Measurements from ENCODE around the gene KIF26B. TPM values are rescaled to one million over a fixed set of nuclear protein-coding genes. Genes with fewer than 3 reads are reported as not detected.

KIF26B gene
- polyA plus RNA-seq, 1 of the 3 experiments (the other 2 are of a cell fraction): 2.6 TPM

DNA sequence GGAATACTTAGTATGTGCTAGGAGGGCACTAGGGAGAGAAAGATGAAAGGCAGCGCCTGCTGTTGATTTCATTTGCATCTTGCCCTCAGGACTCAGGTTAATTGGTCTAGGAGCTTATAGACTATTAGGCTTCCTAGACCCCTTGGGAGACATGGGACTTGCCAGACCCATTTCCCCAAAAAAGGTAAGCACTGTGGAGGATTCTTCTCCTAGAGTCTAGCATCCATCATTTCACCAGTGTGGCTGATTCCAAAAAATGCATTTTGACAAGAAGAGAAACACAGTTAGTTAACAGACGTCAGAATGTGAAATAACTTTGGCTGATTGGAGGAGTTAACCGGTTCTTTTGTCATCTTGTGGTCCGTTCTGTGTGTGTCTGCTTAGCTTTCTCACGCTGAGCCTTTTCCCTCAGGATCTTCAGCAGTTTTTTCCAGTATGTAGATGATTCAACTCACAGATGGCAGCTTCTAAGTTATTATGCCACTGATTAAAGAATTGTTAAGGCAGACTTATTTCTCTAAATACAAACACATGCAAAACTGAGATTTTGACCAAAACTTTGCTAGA, 108.8 kb downstream of the KIF26B start:
- POLR2A ChIA-PET: no interaction called here
- DNase-seq: no peak

DNA sequence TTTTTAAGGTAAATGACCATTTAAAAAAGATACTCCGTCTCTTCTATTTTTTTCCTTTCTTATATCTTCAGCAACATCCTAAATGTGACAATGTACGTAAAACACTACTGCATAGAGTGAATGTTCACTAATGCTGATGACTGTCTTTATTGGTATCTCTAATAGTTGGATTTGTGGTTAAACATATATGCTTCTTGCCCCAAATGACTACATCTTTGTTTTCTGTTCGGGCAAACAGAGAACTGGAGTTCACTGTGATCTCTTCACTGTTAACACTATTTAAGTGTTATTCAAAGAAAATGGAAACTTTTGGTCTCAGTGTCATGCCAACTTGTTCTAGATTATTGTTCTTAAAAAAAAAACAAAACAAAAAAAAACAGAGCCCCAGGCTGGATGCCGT, 109.4 kb downstream of the KIF26B start:
- no peak overlapping the region for H3K27ac ChIP-seq (ENCODE audit: low read depth in 2 of 2, low read length in 1 of 2)
- H4K20me1 ChIP-seq (ENCODE audit: insufficient read depth): 0 out of 2 replicates have a peak, but pooled peaks cover 5% of the 10 kb centered on the region
- ChIA-PET CTCF (no interaction called here), POLR2A (no interaction called here)
- H3K9me3 ChIP-seq: no peaks in the 10 kb centered on the region
- no peaks in the 10 kb centered on the region for H3F3A ChIP-seq (replicated peaks; ENCODE audit: insufficient read depth)
- H3K4me2 ChIP-seq: no peak overlapping the region
- no peak for DNase-seq
- H3K27me3 ChIP-seq (ENCODE audit: insufficient read depth): no peaks in the 10 kb centered on the region
- TF ChIP-seq, protein P1, sequence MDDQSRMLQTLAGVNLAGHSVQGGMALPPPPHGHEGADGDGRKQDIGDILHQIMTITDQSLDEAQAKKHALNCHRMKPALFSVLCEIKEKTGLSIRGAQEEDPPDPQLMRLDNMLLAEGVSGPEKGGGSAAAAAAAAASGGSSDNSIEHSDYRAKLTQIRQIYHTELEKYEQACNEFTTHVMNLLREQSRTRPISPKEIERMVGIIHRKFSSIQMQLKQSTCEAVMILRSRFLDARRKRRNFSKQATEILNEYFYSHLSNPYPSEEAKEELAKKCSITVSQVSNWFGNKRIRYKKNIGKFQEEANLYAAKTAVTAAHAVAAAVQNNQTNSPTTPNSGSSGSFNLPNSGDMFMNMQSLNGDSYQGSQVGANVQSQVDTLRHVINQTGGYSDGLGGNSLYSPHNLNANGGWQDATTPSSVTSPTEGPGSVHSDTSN (IDR thresholded peaks at IDR 0.05): no peak
- TF ChIP-seq EP300 (IDR thresholded peaks at IDR 0.05; ENCODE audit: borderline replicate concordance in 1 of 2, low read depth in 1 of 2, low read length in 1 of 2) (no peak), GATA2 (CRISPR knock-in tag; IDR thresholded peaks at IDR 0.05) (no peak), FOXJ3 (CRISPR knock-in tag; IDR thresholded peaks at IDR 0.05) (no peak), RCOR1 (IDR thresholded peaks at IDR 0.05; ENCODE audit: low read length) (no peak), ELF1 (IDR thresholded peaks at IDR 0.05) (no peak), GABPA (IDR thresholded peaks at IDR 0.05; ENCODE audit: low read depth) (no peak), CHD2 (IDR thresholded peaks at IDR 0.05; ENCODE audit: low read length, partially characterized antibody) (no peak), EZH2phosphoT487 (IDR thresholded peaks at IDR 0.05; ENCODE audit: borderline replicate concordance, low read depth) (no peak), FOSL2 (IDR thresholded peaks at IDR 0.05; ENCODE audit: borderline replicate concordance, low read depth) (no peak), MEF2A (IDR thresholded peaks at IDR 0.05; ENCODE audit: borderline replicate concordance, low read depth) (no peak), FOXM1 (IDR thresholded peaks at IDR 0.05; ENCODE audit: low read depth) (no peak), NFIC (IDR thresholded peaks at IDR 0.05; ENCODE audit: borderline replicate concordance) (no peak)
- TF ChIP-seq, protein P2, sequence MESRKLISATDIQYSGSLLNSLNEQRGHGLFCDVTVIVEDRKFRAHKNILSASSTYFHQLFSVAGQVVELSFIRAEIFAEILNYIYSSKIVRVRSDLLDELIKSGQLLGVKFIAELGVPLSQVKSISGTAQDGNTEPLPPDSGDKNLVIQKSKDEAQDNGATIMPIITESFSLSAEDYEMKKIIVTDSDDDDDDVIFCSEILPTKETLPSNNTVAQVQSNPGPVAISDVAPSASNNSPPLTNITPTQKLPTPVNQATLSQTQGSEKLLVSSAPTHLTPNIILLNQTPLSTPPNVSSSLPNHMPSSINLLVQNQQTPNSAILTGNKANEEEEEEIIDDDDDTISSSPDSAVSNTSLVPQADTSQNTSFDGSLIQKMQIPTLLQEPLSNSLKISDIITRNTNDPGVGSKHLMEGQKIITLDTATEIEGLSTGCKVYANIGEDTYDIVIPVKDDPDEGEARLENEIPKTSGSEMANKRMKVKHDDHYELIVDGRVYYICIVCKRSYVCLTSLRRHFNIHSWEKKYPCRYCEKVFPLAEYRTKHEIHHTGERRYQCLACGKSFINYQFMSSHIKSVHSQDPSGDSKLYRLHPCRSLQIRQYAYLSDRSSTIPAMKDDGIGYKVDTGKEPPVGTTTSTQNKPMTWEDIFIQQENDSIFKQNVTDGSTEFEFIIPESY (IDR thresholded peaks at IDR 0.05; ENCODE audit: borderline replicate concordance, low read depth): no peak
- H3K79me2 ChIP-seq (ENCODE audit: insufficient read depth): no peaks in the 10 kb centered on the region
- H3K9me2 ChIP-seq: no peaks in the 10 kb centered on the region
- H3K36me3 ChIP-seq (replicated peaks in 1 of 2; ENCODE audit: control insufficient read depth in 1 of 2, insufficient read depth in 2 of 2, low read length in 1 of 2): peaks cover 0 to 6% of the 10 kb centered on the region in 2 experiments
- H3K9ac ChIP-seq: no peak overlapping the region
- H2AFZ ChIP-seq (ENCODE audit: low read depth): no peak overlapping the region
- no peak overlapping the region for H3K4me3 ChIP-seq (ENCODE audit: low read depth in 2 of 2, low read length in 1 of 2)
- WGBS (ENCODE audit: low lambda C conversion rate): 85% methylated on average over 4 of the region's 4 CpGs
- peaks cover 0 to 20% of the 10 kb centered on the region in 2 experiments; a peak in 1 of 4 replicates for H3K4me1 ChIP-seq (ENCODE audit: control insufficient read depth in 1 of 2, insufficient read depth in 2 of 2, low read depth in 1 of 2, low read length in 1 of 2)

More for the DNA sequence above, 108.8 kb downstream of the KIF26B start:
- Histone ChIP-seq H3K79me2 (ENCODE audit: insufficient read depth) (no peaks in the 10 kb centered on the region), H3K27ac (ENCODE audit: low read depth in 2 of 2, low read length in 1 of 2) (no peak overlapping the region), H3K9ac (no peak overlapping the region), H3K9me3 (no peaks in the 10 kb centered on the region), H3K4me1 (ENCODE audit: control insufficient read depth in 1 of 2, insufficient read depth in 2 of 2, low read depth in 1 of 2, low read length in 1 of 2) (peaks cover 0 to 26% of the 10 kb centered on the region in 2 experiments; a peak in 1 of 4 replicates), H3K36me3 (replicated peaks in 1 of 2; ENCODE audit: control insufficient read depth in 1 of 2, insufficient read depth in 2 of 2, low read length in 1 of 2) (peaks cover 0 to 6% of the 10 kb centered on the region in 2 experiments), H4K20me1 (ENCODE audit: insufficient read depth) (peaks cover 5% of the 10 kb centered on the region; the same call in 1 of the 2 replicates), H3K4me2 (no peak overlapping the region), H3K4me3 (ENCODE audit: low read depth in 2 of 2, low read length in 1 of 2) (no peak overlapping the region), H3K9me2 (no peaks in the 10 kb centered on the region), H3F3A (replicated peaks; ENCODE audit: insufficient read depth) (no peaks in the 10 kb centered on the region), H3K27me3 (ENCODE audit: insufficient read depth) (no peaks in the 10 kb centered on the region), H2AFZ (ENCODE audit: low read depth) (no peak overlapping the region)
- 78% methylated on average over 5 of the region's 5 CpGs for WGBS (ENCODE audit: low lambda C conversion rate)
- TF ChIP-seq SMC3 (IDR thresholded peaks at IDR 0.05; ENCODE audit: low read depth, low read length): no peak
- TF ChIP-seq GATA2 (CRISPR knock-in tag; IDR thresholded peaks at IDR 0.05): no peak
- CTCF ChIA-PET: no interaction called here

All from SK-N-SH (cell line).